ENCODE results near the gene SLC10A4. TPM values are rescaled to one million over a fixed set of nuclear protein-coding genes. Genes with fewer than 3 reads are reported as not detected.

The SLC10A4 gene
- polyA plus RNA-seq, 4 donors = 0.19 to 2.3 (median 0.40) TPM

- no peak for DNase-seq (ENCODE audit: low read depth in 4 of 4, low spot score in 3 of 4)
Measured at GRCh38 chr4:48484494-48485168, 1.5 kb downstream of the SLC10A4 start.

- DNase-seq (ENCODE audit: low read depth in 4 of 4, low spot score in 3 of 4) = no peak
Measured at GRCh38 chr4:48489683-48490011, 6.5 kb downstream of the SLC10A4 start.

- no peak for DNase-seq (ENCODE audit: low read depth in 4 of 4, low spot score in 3 of 4)
Measured at GRCh38 chr4:48490012-48490679, 7.0 kb downstream of the SLC10A4 start, which contains the start of gene ZAR1. ZAR1 (plus strand) TSS chr4:48490252; CDS start chr4:48490292, 40 bp downstream.

- DNase-seq (ENCODE audit: low read depth in 4 of 4, low spot score in 3 of 4) = no peak
Measured at GRCh38 chr4:48490680-48491513, 7.8 kb downstream of the SLC10A4 start.

GRCh38 chr4:48491514-48492176 is 8.5 kb downstream of the SLC10A4 start:
- DNase-seq (ENCODE audit: low read depth in 4 of 4, low spot score in 3 of 4) = no peak

- no peak for DNase-seq (ENCODE audit: low read depth in 4 of 4, low spot score in 3 of 4)
Measured at GRCh38 chr4:48493452-48494100, 10.4 kb downstream of the SLC10A4 start.

- no peak for DNase-seq (ENCODE audit: low read depth in 4 of 4, low spot score in 3 of 4)
Measured at GRCh38 chr4:48495941-48496340, 12.8 kb downstream of the SLC10A4 start.

GRCh38 chr4:48498895-48499294 is 15.8 kb downstream of the SLC10A4 start:
- no peak for DNase-seq (ENCODE audit: low read depth in 4 of 4, low spot score in 3 of 4)

DNA sequence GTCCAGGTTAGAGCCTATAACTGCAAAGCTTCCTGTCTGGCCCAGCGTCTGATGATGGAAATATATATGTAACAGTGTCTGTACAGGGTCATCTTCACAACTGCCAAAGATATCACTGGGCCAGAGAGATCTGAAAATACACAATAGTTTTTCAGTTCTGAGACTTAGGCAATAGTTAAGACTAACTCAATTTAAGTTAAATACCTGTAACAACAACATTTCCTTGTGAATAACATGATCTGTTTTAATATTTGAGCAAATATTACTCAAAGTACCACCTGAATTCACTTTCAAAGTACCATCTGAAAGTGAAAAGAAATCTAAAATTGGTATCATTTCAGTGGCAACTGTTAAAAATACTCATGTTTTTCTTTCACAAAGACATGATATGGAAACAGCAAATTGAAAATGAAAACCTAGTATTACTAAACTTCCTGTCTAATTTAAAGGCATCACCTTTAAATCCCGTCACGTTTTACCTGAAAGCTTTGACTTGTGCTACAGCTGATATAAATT is 16.5 kb downstream of the SLC10A4 start:
- DNase-seq (ENCODE audit: low read depth in 4 of 4, low spot score in 3 of 4) = no peak

GRCh38 chr4:48503233-48504025 is 20.3 kb downstream of the SLC10A4 start:
- DNase-seq (ENCODE audit: low read depth in 4 of 4, low spot score in 3 of 4) = no peak

GRCh38 chr4:48504026-48504330 is 20.8 kb downstream of the SLC10A4 start:
- DNase-seq (ENCODE audit: low read depth in 4 of 4, low spot score in 3 of 4) = no peak

DNA sequence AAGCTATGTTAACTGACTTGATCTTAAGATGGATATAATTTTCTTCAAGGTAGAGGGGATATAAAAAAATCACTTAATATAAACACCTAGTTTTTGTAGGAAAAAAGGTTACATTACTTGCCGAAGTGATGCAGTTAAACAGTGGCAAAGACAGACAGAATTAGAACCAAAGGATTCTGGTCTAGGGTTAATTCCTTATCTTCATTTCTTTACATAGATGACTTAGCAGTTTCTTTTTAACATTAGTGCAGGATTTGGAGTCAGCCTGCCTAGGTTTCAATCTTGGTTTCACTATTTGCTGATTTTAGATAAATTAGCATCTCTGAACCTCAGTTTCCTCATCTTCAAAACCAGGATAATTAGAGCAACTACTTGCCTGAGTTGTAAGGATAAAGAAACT is 21.2 kb downstream of the SLC10A4 start:
- no peak for DNase-seq (ENCODE audit: low read depth in 4 of 4, low spot score in 3 of 4)

- DNase-seq (ENCODE audit: low read depth in 4 of 4, low spot score in 3 of 4) = no peak
Measured at GRCh38 chr4:48506716-48507115, 23.6 kb downstream of the SLC10A4 start.

DNA sequence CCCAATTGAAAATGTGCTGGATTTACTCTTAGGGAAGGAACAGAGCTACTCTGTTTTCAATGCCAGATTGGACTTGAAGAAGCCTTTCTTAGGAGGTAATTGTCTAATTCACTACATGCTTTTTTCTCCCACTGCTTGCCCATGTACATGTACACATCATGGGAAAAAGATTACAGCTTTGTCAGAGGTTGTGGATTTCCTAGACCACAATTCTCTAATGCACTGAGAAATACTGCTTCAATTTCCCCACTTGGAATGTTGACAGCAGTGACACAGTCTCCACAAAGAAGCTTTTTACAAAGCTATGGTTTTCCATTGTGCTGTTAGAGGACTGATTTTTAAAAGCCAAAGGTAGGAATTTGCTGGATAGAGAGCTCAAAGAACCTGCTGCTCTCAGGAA is 26.4 kb downstream of the SLC10A4 start:
- no peak for DNase-seq (ENCODE audit: low read depth in 4 of 4, low spot score in 3 of 4)

GRCh38 chr4:48518143-48518542 is 35.0 kb downstream of the SLC10A4 start:
- DNase-seq (ENCODE audit: low read depth in 4 of 4, low spot score in 3 of 4) = no peak

GRCh38 chr4:48526406-48526805 is 43.3 kb downstream of the SLC10A4 start:
- DNase-seq (ENCODE audit: low read depth in 4 of 4, low spot score in 3 of 4) = no peak

GRCh38 chr4:48538358-48538757 is 55.2 kb downstream of the SLC10A4 start:
- DNase-seq (ENCODE audit: low read depth in 4 of 4, low spot score in 3 of 4) = no peak

Measured in left renal pelvis (tissue), 4 donors.